Right kidney (tissue), 9 donors: ENCODE measurements around the gene ATG12.
"Not testable (repeated sequence)": the region's sequence is repeated elsewhere in the genome, so short reads cannot be mapped to it uniquely, and the experiment has no call there.

Experiments
- DNase-seq: peaks from one replicate; pipeline ENCODE4 v3.0.0-alpha.2; 2016
- long read RNA-seq, 8 donors: transcript quantifications; one replicate each; lab custom pipeline, GENCODE V29; 2026

Gene ATG12
- long read RNA-seq, donor 1, full-length matches to known transcripts: 39 of 39 reads
- long read RNA-seq, donor 1, partial matches to known transcripts: 0 of 39 reads
- long read RNA-seq, donor 1, other reads (novel, unspliced or antisense): 0 of 39 reads
- long read RNA-seq, donor 2, full-length matches to known transcripts: 14 of 14 reads
- long read RNA-seq, donor 2, partial matches to known transcripts: 0 of 14 reads
- long read RNA-seq, donor 2, other reads (novel, unspliced or antisense): 0 of 14 reads
- long read RNA-seq, donor 3, full-length matches to known transcripts: 13 of 141 reads
- long read RNA-seq, donor 3, partial matches to known transcripts: 76 of 141 reads
- long read RNA-seq, donor 3, other reads (novel, unspliced or antisense): 52 of 141 reads
- long read RNA-seq, donor 4, full-length matches to known transcripts: 15 of 15 reads
- long read RNA-seq, donor 4, partial matches to known transcripts: 0 of 15 reads
- long read RNA-seq, donor 4, other reads (novel, unspliced or antisense): 0 of 15 reads
- long read RNA-seq, donor 5, full-length matches to known transcripts: 22 of 150 reads
- long read RNA-seq, donor 5, partial matches to known transcripts: 123 of 150 reads
- long read RNA-seq, donor 5, other reads (novel, unspliced or antisense): 5 of 150 reads
- long read RNA-seq, donor 6, full-length matches to known transcripts: 15 of 15 reads
- long read RNA-seq, donor 6, partial matches to known transcripts: 0 of 15 reads
- long read RNA-seq, donor 6, other reads (novel, unspliced or antisense): 0 of 15 reads
- long read RNA-seq, donor 7, full-length matches to known transcripts: 20 of 207 reads
- long read RNA-seq, donor 7, partial matches to known transcripts: 15 of 207 reads
- long read RNA-seq, donor 7, other reads (novel, unspliced or antisense): 172 of 207 reads
- long read RNA-seq, donor 8, full-length matches to known transcripts: 16 of 16 reads
- long read RNA-seq, donor 8, partial matches to known transcripts: 0 of 16 reads
- long read RNA-seq, donor 8, other reads (novel, unspliced or antisense): 0 of 16 reads

GRCh38 chr5:115841382-115842088 lies at the start of gene ATG12, which contains the start of gene AP3S1:
ATG12 (minus strand) TSS chr5:115841565; CDS start chr5:115841552, 13 bp downstream.
AP3S1 (plus strand) TSS chr5:115841935; CDS start chr5:115842038, 103 bp downstream.
- DNase-seq: peak; percentile 99

DNA sequence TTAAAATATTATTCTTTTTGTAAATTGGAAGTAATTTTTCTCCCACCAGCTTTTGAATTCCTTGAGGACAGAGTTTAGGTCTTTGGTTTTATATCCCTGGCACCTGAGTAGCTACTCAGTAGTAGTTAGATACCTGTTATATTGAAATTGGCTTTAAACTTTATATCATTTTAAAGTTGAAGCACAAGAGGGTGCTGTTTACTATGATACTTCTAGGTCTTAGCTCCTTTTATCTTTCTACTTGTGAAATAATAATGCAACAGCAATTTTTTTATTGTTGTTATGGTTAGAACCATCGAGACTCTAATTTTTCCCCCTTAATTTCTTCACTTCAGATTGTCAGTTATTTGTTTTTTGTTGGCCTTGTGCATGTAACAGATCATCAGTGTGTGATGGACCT lies 46.7 kb upstream of the ATG12 start:
- DNase-seq: no peak

DNA sequence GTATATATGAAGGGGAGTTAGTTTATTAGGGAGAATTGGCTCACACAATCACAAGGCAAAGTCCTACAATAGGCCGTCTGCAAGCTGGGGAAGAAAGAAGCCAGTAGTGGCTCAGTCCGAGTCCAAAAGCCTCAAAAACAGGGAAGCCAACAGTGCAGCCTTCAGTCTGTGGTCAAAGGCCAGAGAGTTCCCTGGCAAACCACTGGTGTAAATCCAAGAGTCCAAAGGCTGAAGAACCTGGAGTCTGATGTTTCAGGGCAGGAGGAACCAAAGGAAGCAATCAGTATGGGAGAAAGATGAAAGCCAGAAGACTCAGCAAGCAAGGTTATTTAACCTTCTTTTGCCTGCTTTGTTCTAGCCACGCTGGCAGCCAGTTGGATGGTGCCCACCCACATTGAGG lies 43.8 kb upstream of the ATG12 start:
- DNase-seq: not testable (repeated sequence)

DNA sequence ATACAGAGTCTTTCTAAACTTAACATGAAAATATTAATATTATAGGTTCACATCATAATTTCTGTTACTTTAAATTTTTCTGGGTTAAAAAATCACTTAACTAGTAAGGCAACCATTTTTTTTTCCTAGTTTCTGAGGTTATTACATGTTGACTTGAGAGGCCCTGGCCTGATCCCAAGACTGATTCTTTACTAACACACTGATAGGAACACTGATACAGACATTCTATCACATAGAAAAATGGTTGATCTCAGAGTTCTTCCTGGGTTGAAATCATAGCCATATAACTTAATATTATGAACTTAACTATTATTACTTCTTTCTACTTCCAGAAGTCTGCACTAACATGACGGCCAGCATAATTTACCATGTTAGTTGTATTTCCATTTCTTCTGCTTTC lies 43.3 kb upstream of the ATG12 start:
- no peak for DNase-seq

DNA sequence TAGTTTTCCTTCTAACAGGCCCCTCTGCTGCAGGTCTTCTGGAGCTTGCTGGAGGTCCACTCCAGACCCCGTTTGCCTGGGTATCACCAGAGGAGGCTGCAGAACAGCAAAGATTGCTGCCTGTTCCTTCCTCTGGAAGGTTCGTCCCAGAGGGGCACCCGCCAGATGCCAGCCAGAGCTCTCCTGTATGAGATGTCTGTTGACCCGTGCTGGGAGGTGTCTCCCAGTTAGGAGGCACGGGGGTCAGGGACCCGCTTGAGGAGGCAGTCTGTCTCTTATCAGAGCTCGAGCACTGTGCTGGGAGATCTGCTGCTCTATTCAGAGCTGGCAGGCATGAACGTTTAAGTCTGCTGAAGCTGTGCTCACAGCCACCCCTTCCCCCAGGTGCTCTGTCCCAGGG lies 41.1 kb upstream of the ATG12 start:
- not testable (repeated sequence) for DNase-seq

DNA sequence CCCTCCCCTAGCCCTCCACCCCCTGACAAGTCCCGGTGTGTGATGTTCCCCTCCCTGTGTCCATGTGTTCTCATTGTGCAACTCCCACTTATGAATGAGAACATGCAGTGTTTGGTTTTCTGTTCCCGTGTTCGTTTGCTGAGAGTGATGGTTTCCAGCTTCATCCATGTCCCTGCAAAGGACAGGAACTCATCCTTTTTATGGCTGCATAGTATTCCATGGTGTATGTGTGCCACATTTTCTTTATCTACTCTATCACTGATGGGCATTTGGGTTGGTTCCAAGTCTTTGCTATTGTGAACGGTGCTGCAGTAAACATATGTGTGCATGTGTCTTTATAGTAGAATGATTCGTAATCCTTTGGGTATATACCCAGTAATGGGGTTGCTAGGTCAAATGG lies 36.0 kb upstream of the ATG12 start:
- DNase-seq: not testable (repeated sequence)

DNA sequence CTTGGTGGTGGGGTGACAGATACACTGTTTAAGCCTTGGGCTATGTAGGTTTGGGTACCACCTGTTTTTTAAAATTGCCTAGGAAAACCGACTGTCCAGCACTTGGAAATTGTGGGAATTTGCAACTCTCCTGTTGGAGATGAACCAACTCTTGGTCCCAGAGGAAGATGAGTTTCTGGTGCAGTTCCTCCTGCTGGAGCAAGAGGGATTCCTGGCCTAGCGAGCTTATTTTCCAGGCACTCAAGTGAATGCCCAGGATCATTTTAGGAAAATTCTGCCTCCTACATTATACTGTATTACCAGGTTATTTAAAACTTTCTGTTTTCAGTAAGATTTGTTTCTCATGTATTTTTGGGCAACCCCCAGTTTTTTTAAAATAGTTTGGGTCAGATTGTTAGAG lies 34.1 kb upstream of the ATG12 start:
- DNase-seq: no peak

DNA sequence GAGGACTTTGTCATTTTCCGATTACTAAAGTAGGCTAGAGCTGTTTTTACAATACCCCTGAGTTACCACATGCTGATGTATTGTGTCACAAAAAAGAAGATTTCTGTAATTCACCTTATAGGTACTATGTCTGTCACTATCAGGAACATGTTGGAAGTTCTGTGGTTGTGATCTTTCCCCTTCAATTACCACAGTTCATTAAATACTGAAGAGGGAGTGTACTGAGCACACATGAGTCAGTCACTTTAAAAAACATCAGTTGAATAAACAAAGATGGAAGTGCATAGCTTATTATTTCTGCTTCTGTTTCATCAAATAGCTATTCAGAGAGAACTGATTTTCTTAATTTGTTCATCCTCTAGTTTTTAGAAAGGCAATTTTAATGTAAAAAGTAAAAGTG lies 32.0 kb upstream of the ATG12 start:
- DNase-seq: no peak

DNA sequence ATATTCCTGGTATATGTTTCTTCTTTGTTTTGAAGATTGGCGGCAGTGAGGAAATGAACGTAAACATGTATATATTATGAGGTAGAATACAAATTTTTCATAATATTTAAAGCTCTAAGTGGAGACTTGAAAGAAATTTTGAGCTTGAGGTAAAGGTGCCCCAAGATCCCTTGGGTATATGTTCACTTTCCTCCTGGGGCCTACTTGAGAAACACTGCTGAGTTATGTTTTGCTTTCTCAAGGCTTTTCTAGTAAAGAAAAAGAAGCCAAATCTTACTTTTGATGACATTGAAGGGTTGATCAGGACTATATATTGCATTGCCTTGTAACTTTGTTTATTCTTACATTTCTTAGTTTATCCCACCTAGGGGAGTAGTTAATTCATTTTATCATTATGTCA lies 31.1 kb upstream of the ATG12 start:
- no peak for DNase-seq

DNA sequence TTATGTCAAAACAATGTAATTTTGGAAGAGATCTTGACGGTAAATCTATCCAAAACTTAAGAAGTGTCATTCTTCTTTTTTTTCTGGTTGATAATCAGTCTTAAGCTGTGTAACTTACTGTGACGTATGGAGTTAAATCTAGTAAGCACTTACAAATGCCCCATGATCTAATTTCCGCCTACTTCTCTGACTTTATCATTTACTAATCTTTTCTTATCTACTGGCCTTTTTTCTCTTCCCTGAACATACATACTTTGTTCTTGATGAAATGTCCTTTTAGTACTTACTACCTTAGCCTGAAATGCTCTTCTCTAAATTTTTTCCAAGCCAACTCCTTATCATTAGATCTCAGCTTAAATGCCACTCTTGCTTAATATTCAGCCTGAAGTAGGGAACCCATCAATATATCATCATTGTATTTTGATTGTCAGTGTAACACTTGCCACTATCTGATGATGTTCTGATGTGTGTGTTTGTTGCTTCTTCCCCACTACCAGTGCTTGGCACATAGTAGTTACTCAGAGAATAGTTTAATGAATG lies 28.0 kb upstream of the ATG12 start:
- no peak for DNase-seq

- DNase-seq: no peak
Measured at GRCh38 chr5:115859378-115859777, 18.0 kb upstream of the ATG12 start.

DNA sequence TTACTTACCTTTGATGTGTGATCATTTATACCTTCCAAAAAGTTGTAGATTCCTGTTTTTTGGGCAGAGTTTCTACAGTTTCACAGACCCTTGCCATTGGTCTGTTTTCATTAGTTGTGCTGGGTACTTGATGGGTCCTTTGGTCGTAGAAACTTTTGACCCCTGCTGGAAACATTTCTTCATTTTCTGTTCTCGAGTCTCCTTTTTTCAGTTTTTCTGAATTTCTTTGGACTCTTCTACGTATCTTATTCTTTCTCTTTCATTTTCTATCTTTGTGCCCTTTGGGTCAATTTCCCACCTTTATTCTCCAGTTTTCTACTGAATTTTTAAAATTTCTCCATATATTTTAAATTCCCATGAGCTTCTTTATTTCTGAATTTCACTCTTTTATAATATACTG lies 17.0 kb upstream of the ATG12 start:
- DNase-seq: no peak

DNA sequence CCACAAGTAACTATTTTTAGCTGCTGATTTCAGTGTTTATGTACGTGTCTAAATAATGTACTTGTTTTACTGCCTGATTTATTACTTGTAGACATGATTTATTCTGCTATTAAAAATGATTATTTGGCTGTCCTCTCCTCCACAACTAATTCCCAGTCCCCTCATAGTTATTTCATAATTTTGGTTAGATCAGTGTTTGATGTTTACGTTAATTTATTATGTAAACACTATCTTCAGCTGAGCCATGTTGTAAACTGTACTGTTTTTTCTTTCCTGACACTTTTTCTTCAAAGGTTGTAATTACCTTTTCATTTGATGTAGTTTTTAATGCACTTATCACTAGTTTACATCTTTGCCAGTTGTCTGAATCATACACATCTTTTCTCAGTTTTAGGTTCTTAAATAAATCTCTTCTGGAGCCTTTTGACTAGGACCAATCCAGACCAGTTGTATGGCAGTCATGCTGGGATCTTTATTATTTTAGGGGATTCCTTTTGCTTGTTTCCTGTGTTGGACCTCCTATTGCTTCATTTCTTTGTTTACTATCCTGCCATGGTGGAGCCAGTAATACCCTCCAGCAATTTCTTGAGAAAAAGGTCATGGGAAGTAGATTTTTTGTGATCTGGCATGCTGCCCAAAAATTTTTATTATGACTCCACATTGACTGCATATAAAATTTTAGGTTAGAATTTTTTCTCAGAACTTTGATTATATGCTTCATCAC lies 16.4 kb upstream of the ATG12 start:
- peak; percentile 18 for DNase-seq

DNA sequence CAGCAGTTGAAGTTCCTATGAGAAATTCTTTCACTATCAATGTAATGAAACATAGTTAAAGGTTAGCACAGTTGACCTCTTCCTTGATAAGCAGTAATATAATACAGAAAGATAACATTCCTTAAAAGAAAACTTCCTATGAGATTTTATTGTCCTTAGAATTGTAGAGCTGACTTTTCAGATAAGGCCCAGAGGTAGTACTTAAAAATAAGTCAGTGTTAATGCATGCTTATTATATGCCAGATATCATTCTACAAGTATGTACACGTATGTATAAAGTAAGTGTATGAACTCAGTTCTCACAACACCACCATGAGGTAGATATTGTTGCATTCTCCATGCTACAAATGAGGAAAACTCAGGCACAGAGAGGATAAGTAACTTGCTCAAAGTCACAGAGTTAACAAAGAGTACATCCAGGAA lies 15.7 kb upstream of the ATG12 start:
- no peak for DNase-seq

GRCh38 chr5:115855959-115856358 lies 14.6 kb upstream of the ATG12 start:
- DNase-seq: no peak

- no peak for DNase-seq
Measured at GRCh38 chr5:115854139-115854538, 12.8 kb upstream of the ATG12 start.

GRCh38 chr5:115850744-115851416 lies 9.5 kb upstream of the ATG12 start:
- DNase-seq: no peak

- DNase-seq: no peak
Measured at GRCh38 chr5:115849258-115849798, 8.0 kb upstream of the ATG12 start.

GRCh38 chr5:115847290-115847689 lies 5.9 kb upstream of the ATG12 start:
- DNase-seq: no peak

DNA sequence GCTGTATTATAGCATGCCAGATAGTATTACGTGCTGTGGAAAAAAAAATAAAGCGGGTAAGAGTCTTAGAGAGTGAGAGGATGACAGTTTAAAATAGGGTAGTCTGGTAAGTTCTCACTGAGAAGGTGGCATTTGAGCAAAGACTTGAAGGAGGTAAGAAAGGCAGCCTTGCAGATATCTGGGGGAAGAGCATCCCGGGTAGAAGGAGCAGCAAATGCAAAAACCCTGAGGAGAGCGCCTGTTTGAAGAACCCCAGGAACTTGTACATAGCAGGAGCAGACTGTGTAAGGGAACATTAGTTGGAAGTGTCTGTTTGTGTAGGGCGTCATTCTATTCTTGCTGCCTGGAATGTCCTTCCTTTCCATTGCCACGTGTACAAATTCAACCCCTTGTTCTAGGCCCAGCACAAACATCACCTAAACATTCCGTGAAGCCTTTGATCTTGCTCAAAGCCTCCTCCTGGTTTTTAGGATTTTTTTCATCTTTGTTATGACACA lies 3.0 kb upstream of the ATG12 start:
- DNase-seq: no peak
